Measurements from ENCODE around the gene ATP8A2. TPM values are rescaled to one million over a fixed set of nuclear protein-coding genes. Genes with fewer than 3 reads are reported as not detected.

ATP8A2 gene
- total RNA-seq, 2 donors from 2014 or later: 0.13 to 0.21 TPM

DNA sequence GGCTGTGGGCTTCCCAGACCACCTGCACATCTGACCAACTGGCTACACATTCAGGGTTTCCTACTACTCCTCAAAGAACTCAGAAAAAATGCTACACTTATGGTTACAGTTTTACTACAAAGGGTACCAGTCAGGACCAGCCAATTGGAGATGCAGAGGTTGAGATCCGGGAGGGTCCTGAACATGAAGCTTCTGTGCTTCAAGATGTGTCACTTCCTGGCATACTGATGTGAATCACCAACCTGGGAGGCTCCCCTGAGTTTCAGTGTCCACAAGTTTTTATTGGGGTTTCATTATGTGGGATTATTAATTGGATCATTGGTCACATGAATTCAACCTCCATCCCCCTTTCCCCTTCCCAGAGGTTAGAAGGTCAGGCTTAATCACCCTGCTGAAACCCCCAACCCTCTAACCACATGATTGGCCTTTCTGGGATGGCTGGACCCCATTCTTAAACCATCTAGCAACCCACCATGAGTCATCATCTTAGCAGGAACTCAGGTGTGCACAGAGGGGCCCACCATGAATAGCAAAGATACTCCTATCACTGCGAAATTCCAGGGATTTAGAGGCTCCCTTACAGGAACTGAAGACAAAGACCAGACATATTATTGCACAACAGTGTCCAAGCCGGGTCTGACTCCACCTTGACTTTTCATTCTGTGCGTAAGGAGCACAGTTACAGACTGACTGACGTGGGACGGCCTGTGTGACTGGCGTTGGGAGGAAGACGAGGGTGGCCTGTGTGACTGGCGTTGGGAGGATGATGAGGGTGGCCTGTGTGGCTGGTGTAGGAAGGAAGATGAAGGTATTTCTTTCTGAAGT, 90.7 kb downstream of the ATP8A2 start:
- no peaks in the 10 kb centered on the region for H3K9me3 Mint-ChIP-seq
- no peak overlapping the region for H3K4me3 Mint-ChIP-seq
- H3K27ac Mint-ChIP-seq: no peak overlapping the region
- H3K4me1 Mint-ChIP-seq: no peaks in the 10 kb centered on the region
- no peak for ATAC-seq (replicated peaks)
- no peaks in the 10 kb centered on the region for H3K36me3 Mint-ChIP-seq (ENCODE audit: low read depth)
- peaks cover 40% of the 10 kb centered on the region for H3K27me3 Mint-ChIP-seq

DNA sequence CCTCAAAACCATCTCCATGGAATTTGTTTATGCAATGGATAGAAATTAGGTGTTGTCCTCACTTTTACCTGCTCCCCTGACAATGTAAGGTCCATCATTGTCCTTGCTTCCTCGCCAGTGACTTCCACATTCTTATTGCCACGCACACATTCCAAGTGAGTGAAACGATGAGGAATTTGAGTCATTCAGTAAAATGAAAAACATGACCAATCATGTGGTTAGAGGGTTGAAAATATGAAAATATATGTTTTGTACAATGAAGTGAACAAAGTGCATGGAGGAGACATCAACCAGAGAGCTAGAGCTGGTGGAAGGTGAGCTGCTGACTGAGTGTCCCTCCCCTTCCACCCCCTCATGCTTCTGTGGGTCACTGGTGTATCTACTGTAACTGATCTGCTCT, 91.7 kb downstream of the ATP8A2 start:
- Mint-ChIP-seq H3K4me1 (no peaks in the 10 kb centered on the region), H3K27me3 (peaks cover 40% of the 10 kb centered on the region), H3K9me3 (no peaks in the 10 kb centered on the region), H3K27ac (no peak overlapping the region), H3K36me3 (ENCODE audit: low read depth) (no peaks in the 10 kb centered on the region), H3K4me3 (no peak overlapping the region)
- ATAC-seq (replicated peaks): no peak

DNA sequence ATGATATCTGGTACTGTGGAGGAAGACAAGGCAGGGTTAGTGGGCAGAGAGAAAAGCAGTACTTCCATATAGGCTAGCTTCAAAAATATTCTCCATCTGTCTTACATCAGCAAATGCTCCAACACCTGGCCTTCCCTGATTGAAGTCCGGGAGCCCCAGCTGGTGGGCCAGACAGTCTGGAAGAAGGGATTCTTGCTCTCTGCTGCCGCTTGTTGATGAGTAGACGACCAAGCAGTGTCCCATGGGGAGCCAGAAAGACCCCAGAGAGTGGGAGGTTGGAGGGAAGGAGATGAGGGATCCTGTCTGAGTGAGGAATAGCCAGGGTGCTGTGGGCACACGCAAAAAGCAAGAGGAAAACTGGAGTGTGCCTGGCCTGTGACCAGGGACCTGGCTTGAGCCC, 95.1 kb downstream of the ATP8A2 start:
- Mint-ChIP-seq H3K36me3 (ENCODE audit: low read depth) (no peaks in the 10 kb centered on the region), H3K9me3 (no peaks in the 10 kb centered on the region), H3K27ac (no peak overlapping the region), H3K27me3 (peaks cover 53% of the 10 kb centered on the region), H3K4me3 (no peak overlapping the region), H3K4me1 (peaks cover 5% of the 10 kb centered on the region)
- ATAC-seq (replicated peaks): no peak

DNA sequence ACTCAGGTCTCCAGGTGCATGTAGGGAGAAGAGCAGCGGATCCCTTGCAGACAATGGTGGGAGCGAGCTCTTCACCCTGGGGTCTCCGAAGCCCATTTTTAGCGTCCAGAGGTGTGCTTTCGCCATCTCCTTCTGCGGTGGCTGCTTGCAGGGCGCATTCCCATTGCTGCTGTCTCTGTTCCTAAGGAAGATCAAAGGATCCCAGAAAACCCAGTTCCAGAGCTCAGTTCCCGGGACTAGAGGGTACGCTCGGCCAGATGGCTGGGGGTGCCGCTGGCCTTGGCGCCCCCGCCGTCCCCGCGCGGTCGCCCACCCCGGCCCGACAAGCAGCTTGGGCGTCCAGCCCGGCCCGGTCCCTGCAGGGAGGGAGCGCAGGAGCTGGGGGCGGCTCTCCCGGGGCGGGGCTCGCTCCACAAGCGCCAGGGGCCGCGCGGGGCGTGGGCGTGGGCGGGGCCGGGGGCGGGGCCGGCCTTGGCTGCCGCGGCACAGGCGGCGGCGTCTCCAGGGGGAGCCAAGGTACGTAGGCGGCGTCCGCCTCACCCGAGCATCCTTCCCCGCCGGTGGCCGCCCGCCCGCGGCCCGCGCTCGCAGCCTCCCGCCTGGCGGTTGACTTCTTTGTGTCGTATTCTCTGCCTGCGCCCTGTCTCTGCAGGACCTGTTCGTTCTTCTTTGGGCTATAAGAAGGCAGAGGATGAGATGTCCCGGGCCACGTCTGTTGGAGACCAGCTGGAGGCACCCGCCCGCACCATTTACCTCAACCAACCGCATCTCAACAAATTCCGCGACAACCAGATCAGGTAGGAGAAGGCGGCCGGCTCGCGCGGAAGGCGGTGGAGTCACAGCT, 96.8 kb downstream of the ATP8A2 start:
- Mint-ChIP-seq H3K36me3 (ENCODE audit: low read depth) (no peaks in the 10 kb centered on the region), H3K27ac (no peak overlapping the region), H3K9me3 (no peaks in the 10 kb centered on the region), H3K4me3 (no peak overlapping the region), H3K4me1 (peaks cover 5% of the 10 kb centered on the region), H3K27me3 (peaks cover 53% of the 10 kb centered on the region)
- no peak for ATAC-seq (replicated peaks)

DNA sequence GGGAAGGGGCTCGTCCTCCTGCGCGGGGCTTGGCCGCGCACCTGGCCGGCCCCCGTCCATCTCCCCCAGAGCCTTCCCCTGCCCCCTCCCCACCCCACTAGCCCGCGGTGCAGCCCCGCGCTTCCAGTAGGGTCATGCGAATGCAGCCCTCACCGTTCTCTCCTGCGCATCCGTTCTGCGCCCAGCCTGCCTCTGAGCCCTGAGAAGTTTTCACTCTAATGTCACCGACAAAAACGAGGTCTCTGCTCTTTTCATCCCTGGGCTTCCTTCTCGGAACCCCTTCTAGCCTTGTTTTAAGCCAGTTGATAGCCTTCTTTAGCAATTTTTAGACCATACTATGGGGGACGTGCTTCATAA, 97.4 kb downstream of the ATP8A2 start:
- Mint-ChIP-seq H3K4me3 (peak overlapping the region; percentile 46), H3K27ac (no peak overlapping the region), H3K9me3 (no peaks in the 10 kb centered on the region), H3K27me3 (peaks cover 50% of the 10 kb centered on the region), H3K36me3 (ENCODE audit: low read depth) (no peaks in the 10 kb centered on the region), H3K4me1 (peaks cover 5% of the 10 kb centered on the region)
- ATAC-seq (replicated peaks): no peak

DNA sequence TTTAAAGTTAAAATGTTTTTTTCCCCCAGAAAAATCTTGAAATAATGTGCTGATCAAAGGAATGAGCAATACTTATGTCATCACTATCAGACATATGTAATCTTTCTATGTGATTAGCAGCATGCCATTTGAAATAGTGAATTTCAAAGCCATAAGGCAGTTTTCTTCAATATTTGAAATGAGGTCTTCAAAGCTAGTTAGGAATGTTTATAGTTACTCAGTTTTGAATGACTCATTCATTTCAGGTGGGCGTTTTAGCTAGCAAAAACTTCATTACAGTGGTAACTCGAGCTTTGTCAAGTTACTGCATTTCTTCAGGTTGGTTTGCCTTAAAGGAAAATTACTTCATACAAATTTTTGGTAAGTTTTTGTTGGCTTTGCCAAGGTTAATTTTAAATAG, 102.1 kb downstream of the ATP8A2 start:
- Mint-ChIP-seq H3K9me3 (no peaks in the 10 kb centered on the region), H3K4me1 (peaks cover 5% of the 10 kb centered on the region), H3K4me3 (no peak overlapping the region), H3K36me3 (ENCODE audit: low read depth) (no peaks in the 10 kb centered on the region), H3K27ac (no peak overlapping the region), H3K27me3 (peaks cover 30% of the 10 kb centered on the region)
- no peak for ATAC-seq (replicated peaks)

DNA sequence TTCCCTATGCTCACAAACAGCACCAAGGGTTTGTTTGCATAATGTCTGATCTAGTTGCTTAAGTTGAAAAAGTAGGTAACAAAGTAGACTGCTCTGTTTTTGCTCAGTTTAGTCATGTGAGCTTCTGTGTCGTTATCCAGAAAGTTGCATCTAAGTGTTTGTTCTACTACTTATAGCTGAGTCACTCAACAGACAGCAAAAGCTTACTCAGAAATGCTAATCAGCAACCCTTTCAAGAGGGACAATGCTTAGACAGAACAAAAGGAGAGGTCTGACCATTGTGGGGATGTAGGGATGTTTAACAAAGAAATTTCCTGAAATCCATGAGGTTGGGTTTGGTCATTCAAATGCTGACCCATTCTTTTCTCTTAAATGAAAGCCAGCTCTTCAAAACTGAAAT, 106.4 kb downstream of the ATP8A2 start:
- Mint-ChIP-seq H3K27me3 (peaks cover 12% of the 10 kb centered on the region), H3K27ac (no peak overlapping the region), H3K9me3 (peaks cover 5% of the 10 kb centered on the region), H3K4me1 (no peaks in the 10 kb centered on the region), H3K4me3 (no peak overlapping the region), H3K36me3 (ENCODE audit: low read depth) (no peaks in the 10 kb centered on the region)
- ATAC-seq (replicated peaks): no peak

DNA sequence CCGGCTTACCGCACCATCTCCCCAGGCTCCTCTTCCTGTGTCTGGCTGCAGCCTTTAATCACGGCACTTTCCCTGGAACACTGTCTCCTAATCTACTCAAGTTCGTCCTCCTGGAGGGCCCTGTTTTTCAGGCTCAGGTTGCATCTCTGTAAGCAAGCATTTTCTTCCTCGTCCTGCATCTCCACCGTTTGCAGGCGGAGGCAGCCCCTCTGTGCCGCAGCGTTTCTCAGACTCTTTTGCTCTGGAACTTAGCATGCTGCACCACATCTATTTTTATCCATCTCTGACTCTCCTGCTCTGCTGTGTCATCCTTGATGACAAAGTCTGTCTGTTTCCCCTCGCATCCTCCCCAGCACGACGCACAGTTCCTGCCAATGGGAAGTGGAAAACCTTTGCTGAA, 117.5 kb downstream of the ATP8A2 start:
- H3K4me3 Mint-ChIP-seq: no peak overlapping the region
- peaks cover 13% of the 10 kb centered on the region for H3K27me3 Mint-ChIP-seq
- no peak overlapping the region for H3K27ac Mint-ChIP-seq
- ATAC-seq (replicated peaks): no peak
- no peaks in the 10 kb centered on the region for H3K9me3 Mint-ChIP-seq
- no peaks in the 10 kb centered on the region for H3K36me3 Mint-ChIP-seq (ENCODE audit: low read depth)
- no peaks in the 10 kb centered on the region for H3K4me1 Mint-ChIP-seq

DNA sequence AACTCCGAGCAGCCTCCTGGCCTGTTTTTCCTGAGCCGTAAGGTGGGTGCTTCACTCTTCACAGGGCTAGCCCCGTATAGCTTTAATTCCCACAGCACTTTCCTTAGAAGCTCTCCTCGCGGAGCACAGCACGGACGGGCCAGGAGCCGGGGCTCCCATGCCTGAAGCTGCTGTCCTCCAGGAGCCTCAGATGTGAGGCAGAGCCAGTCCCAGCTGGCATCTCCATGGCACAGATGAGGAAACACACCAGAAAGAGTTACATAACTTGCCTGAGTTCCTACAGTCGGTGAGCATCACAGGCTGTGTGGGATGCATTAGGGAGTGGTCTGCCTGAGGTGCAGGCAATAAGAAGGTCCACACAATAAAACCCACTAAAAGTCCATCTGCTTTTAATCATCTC, 118.5 kb downstream of the ATP8A2 start:
- H3K27me3 Mint-ChIP-seq: peaks cover 18% of the 10 kb centered on the region

DNA sequence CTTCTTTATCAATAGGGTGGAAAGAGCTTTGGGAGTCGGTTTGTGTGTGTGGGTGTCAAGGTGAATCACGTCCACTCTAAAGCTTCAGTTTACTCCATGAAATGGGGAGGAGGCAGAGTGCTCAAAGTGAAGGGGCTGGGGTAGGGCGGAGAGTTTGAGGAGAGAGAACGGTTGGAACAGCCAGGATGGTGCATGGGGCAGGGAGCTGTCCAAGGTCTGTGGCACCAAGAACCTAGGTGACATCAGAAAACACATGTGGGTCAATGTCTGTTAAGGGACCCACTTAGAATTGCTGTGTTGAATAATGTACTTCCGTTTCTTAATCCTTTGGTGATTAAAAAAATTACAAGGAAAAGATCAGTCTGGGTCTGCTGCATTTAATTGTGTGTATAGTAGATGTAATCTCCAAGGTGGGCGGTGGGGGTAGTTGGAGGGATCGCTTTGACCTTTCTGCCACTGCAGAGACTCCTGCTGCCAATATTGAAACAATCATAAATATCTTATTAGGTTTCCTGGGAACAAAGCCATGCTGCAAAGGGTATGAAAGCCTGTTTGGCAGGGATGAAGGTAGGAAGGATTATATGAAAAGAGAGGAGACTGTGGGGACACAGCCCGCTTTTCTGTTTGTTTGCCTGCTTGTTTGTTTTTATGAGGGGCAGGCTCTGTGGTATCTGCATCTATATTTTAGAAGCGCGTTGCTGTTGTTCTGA, 122.3 kb downstream of the ATP8A2 start:
- ATAC-seq (replicated peaks): no peak
- Mint-ChIP-seq H3K4me3 (no peak overlapping the region), H3K27me3 (peaks cover 25% of the 10 kb centered on the region), H3K9me3 (no peaks in the 10 kb centered on the region), H3K36me3 (ENCODE audit: low read depth) (no peaks in the 10 kb centered on the region), H3K4me1 (no peaks in the 10 kb centered on the region), H3K27ac (no peak overlapping the region)

More for the DNA sequence above, 118.5 kb downstream of the ATP8A2 start:
- no peak overlapping the region for H3K4me3 Mint-ChIP-seq
- no peaks in the 10 kb centered on the region for H3K9me3 Mint-ChIP-seq
- no peaks in the 10 kb centered on the region for H3K36me3 Mint-ChIP-seq (ENCODE audit: low read depth)
- H3K27ac Mint-ChIP-seq: no peak overlapping the region
- ATAC-seq (replicated peaks): no peak
- H3K4me1 Mint-ChIP-seq: no peaks in the 10 kb centered on the region

DNA sequence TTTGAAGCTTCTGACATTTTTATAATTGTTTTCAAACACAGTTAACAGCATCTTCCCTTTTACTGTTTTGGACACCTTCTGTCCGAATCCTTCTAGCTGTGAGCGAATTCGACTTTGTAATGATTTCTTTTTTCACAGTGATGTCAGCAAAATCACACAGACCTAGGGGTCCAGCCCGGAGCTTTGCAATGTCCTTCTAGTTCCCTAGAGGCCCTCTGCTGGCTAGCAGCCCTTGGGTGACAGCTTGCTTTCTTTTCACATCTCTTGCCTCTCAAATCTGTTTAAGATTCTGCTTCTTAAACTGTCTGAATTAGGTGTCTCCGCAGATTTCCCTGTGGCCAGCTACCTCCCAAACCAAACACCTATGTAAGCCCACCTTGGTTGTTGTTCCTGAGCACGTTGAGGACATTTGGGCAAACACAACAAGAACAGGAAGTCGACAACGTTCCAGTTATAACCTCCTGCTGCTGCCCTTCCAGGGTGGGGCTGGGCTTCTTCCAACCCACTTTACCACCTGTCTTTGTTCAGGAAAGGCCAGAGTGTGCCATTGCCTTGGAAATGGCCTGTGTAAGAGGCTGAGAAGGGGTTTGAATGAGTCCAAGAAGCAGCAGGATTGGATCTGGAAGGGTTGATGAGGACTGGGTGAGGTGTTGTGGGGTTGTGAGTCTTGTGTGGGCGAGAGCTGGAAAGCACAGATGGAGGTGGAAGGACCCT, 123.1 kb downstream of the ATP8A2 start:
- Mint-ChIP-seq H3K36me3 (ENCODE audit: low read depth) (no peaks in the 10 kb centered on the region), H3K9me3 (no peaks in the 10 kb centered on the region), H3K27me3 (peaks cover 23% of the 10 kb centered on the region), H3K4me3 (no peak overlapping the region), H3K27ac (no peak overlapping the region), H3K4me1 (no peaks in the 10 kb centered on the region)
- ATAC-seq (replicated peaks): no peak

DNA sequence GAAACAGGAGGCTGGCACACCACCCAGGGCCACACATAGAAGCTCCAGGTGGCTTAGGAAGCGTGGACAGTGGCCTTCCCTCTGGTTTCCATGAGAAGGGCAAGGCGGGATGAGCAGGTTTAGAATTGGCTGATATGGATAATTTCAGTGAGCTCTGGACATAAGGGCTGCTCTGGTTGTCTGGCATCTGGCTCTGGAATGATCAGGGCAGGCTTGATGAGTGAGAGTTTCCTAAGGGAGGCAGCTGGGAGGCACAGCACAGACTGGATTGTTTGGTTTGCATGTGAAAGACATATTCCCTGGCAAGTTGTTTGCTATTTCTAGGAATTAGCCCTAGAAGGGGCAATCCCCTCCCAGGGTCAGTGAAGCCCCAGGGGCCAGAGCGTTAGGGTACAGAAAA, 129.5 kb downstream of the ATP8A2 start:
- H3K27ac Mint-ChIP-seq: no peak overlapping the region
- no peaks in the 10 kb centered on the region for H3K4me1 Mint-ChIP-seq
- no peaks in the 10 kb centered on the region for H3K9me3 Mint-ChIP-seq
- H3K36me3 Mint-ChIP-seq (ENCODE audit: low read depth): no peaks in the 10 kb centered on the region
- H3K27me3 Mint-ChIP-seq: peaks cover 16% of the 10 kb centered on the region
- H3K4me3 Mint-ChIP-seq: no peak overlapping the region
- no peak for ATAC-seq (replicated peaks)

DNA sequence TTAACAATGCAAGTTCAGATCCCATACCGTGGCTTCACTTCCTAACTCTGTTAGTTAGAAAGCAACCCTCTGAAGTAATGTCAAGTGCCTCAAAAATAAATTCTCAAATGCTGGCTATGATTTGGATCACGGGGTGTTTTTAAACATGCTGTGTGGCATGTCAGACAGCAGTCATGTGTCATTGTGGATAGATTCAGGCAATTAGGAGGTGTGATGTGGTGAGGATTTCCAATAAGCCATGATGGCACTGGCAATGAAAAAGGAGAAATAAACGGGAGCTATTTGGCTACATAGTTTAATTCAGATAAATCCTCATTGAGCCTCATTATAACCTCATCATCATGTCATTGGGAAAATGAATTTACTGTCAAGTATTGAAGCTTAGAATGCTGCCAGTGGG, 130.3 kb downstream of the ATP8A2 start:
- no peaks in the 10 kb centered on the region for H3K36me3 Mint-ChIP-seq (ENCODE audit: low read depth)

DNA sequence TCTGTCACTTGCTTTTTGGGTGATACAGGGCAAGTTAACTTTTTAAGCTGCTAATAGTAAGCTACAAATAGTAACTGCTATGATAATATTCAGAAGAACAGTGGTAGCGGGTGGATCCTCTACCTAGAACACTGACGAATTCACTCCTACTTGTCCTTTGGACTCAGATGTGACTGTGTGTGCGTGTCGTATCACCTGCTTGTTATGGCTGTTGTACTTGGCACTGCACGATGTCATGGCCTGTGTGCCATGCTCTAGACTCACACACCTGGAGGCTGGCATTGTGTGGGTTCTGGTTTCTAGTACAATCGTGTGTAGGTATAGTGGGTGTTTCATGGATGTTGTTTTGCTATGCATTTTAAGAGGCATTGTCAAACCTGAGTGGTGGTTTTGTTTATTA, 130.8 kb downstream of the ATP8A2 start:
- Mint-ChIP-seq H3K27ac (no peak overlapping the region), H3K9me3 (no peaks in the 10 kb centered on the region), H3K36me3 (ENCODE audit: low read depth) (no peaks in the 10 kb centered on the region), H3K4me3 (no peak overlapping the region), H3K4me1 (no peaks in the 10 kb centered on the region), H3K27me3 (peaks cover 20% of the 10 kb centered on the region)
- ATAC-seq (replicated peaks): no peak

More for the DNA sequence above, 130.3 kb downstream of the ATP8A2 start:
- no peak for ATAC-seq (replicated peaks)
- Mint-ChIP-seq H3K9me3 (no peaks in the 10 kb centered on the region), H3K4me3 (no peak overlapping the region), H3K27me3 (peaks cover 19% of the 10 kb centered on the region), H3K27ac (no peak overlapping the region), H3K4me1 (no peaks in the 10 kb centered on the region)

Measured in activated T-helper 17 cell treated with anti-CD3 and anti-CD28 coated beads, Interleukin-2, amount 50 U/mL, for 72 hours (primary cell).